GM12878 (cell line): ENCODE data around the gene KLF15. TPM values are rescaled to one million over a fixed set of nuclear protein-coding genes. Genes with fewer than 3 reads are reported as not detected.
A peak's percentile ranks its signal among the peaks of the same experiment; 100 is the strongest.

ENCODE experiments used
- ATF3 ChIP-seq: IDR thresholded peaks from 2 replicates; pipeline ENCODE4 v1.6.1; 2011; ENCODE audit warnings: low read depth, mild to moderate bottlenecking, low read length, moderate library complexity, borderline replicate concordance; ENCODE audit errors: extremely low read depth
- BCLAF1 ChIP-seq: fragments of 450-650 bp; IDR thresholded peaks from 2 replicates; pipeline ENCODE4 v1.6.1; 2017; ENCODE audit warnings: antibody characterized with exemption, mild to moderate bottlenecking, moderate library complexity
- BHLHE40 ChIP-seq, 2 experiments: fragments of 450-650 bp in 1 of 2; IDR thresholded peaks; 2 replicates each; pipeline ENCODE4 v1.6.1; 2011 to 2017; ENCODE audit warnings: low read depth in 2 of 2, borderline replicate concordance in 1 of 2, improper control_type of control experiment in 1 of 2, low read length in 1 of 2, mild to moderate bottlenecking in 1 of 2
- CBX3 ChIP-seq: fragments of 200-600 bp; sonication (generic); IDR thresholded peaks from 2 replicates; pipeline ENCODE4 v1.6.1; 2016; ENCODE audit warnings: low read depth, borderline replicate concordance
- CEBPZ ChIP-seq: fragments of 150-350 bp; IDR thresholded peaks from 2 replicates; pipeline ENCODE4 v1.6.1; 2016; ENCODE audit warnings: low read depth, low read length
- CREM ChIP-seq: IDR thresholded peaks from 2 replicates; pipeline ENCODE4 v1.6.1; 2014; ENCODE audit warnings: antibody characterized with exemption, low read depth
- CUX1 ChIP-seq: IDR thresholded peaks from 2 replicates; pipeline ENCODE4 v1.6.1; 2012; ENCODE audit warnings: improper control_type of control experiment, low read depth, low read length; ENCODE audit not compliant: insufficient replicate concordance
- HCFC1 ChIP-seq: fragments of 150-350 bp; IDR thresholded peaks from 2 replicates; pipeline ENCODE4 v1.6.1; 2014; ENCODE audit warnings: low read length
- JUND ChIP-seq: IDR thresholded peaks from 2 replicates; pipeline ENCODE4 v1.6.1; 2012; ENCODE audit warnings: low read depth, mild to moderate bottlenecking, low read length, improper control_type of control experiment, moderate library complexity
- MEF2B ChIP-seq: fragments of 450-650 bp; IDR thresholded peaks from 2 replicates; pipeline ENCODE4 v1.6.1; 2018; ENCODE audit warnings: mild to moderate bottlenecking, moderate library complexity; ENCODE audit not compliant: partially characterized antibody, poor library complexity, severe bottlenecking
- NKRF ChIP-seq: fragments of 450-650 bp; conservative IDR thresholded peaks from 2 replicates; pipeline ENCODE4 v1.6.1; 2017; ENCODE audit warnings: mild to moderate bottlenecking, moderate library complexity
- NR2C1 ChIP-seq: fragments of 450-650 bp; IDR thresholded peaks from 2 replicates; pipeline ENCODE4 v1.6.1; 2017; ENCODE audit warnings: antibody characterized with exemption, mild to moderate bottlenecking, moderate library complexity
- PAX5 ChIP-seq: IDR thresholded peaks from 2 replicates; pipeline ENCODE4 v1.6.1; 2011; ENCODE audit warnings: low read depth, low read length, borderline replicate concordance
- YY1 ChIP-seq: IDR thresholded peaks from 2 replicates; pipeline ENCODE4 v1.6.1; 2011; ENCODE audit warnings: low read depth, mild to moderate bottlenecking, low read length
- polyA plus RNA-seq, 11 experiments: library from polyadenylated mRNA; depleted of rRNA in 4 of 11; unstranded in 6 of 11; stranded (reverse) in 5 of 11; fragments of >200 nt; fragmentation: Nextera tagmentation in 4 of 11; fragmentation: Illumina TruSeq in 1 of 11; extraction: Ambion mirVana in 4 of 11; extraction: Trizol in 1 of 11; gene quantifications; 1 replicate in 1 of 11; 2 replicates in 10 of 11; pipeline versions ENCODE4 v1.2.1 to v1.2.3, GENCODE V29; 2011 to 2016; ENCODE audit warnings: inconsistent platforms in 2 of 11, missing spikeins in 2 of 11, low read depth in 1 of 11
- total RNA-seq, 4 experiments: library from RNA; depleted of rRNA in 3 of 4; stranded (reverse); fragments of >200 nt in 3 of 4; fragmentation: Illumina TruSeq in 1 of 4; extraction: Trizol in 1 of 4; gene quantifications; 2 replicates each; pipeline versions ENCODE4 v1.2.1 to v1.2.3, GENCODE V29; 2013 to 2021

The KLF15 gene
- total and polyA plus RNA-seq, 10 of the 15 experiments (the other 5 are each of a cell fraction or from before 2014, with no cell fraction given), result 0.15 TPM; not detected in 9

- TF ChIP-seq NKRF (no peak), HCFC1 (no peak), MEF2B (no peak), ATF3 (peak; percentile 43; the same call in 1 of the 2 replicates), CBX3 (no peak), BHLHE40 (IDR thresholded peaks at IDR 0.05; ENCODE audit: borderline replicate concordance in 1 of 2, low read depth in 2 of 2, low read length in 1 of 2) (peak; percentile 90 to 98), BCLAF1 (no peak), NR2C1 (no peak), CREM (no peak), JUND (no peak), YY1 (no peak), PAX5 (no peak), CUX1 (no peak), CEBPZ (no peak)
These were observed at the start of gene KLF15 (continued) for GRCh38 chr3:126357295-126358037.
